Activated CD8-positive, alpha-beta T cell treated with anti-CD3 and anti-CD28 coated beads for 36 hours (primary cell): Measurements from ENCODE around the gene SDK2. TPM values are rescaled to one million over a fixed set of nuclear protein-coding genes. Genes with fewer than 3 reads are reported as not detected.

ENCODE experiments used
- ATAC-seq: fragments of 200-7000 bp; cut with Tn5 transposase; one replicate; pipeline ENCODE4 v1.10.0; 2021; ENCODE audit warnings: mild to moderate bottlenecking, moderate library complexity
- CTCF ChIA-PET: fragments of 350-600 bp; sonication (Branson Sonifier 250); formaldehyde crosslinking; loops from one replicate; lab custom pipeline; 2021; ENCODE audit warnings: antibody characterized with exemption; lab: Charles Lee
- POLR2A ChIA-PET: fragments of 350-600 bp; sonication (Branson Sonifier 250); formaldehyde crosslinking; loops from one replicate; lab custom pipeline; 2021; ENCODE audit warnings: antibody characterized with exemption; lab: Charles Lee
- DNase-seq: peaks from one replicate; pipeline ENCODE4 v3.0.0-alpha.2; 2020
- H3K27ac Mint-ChIP-seq: one replicate; pipeline ENCODE4 v1.8.0; 2021; ENCODE audit warnings: mild to moderate bottlenecking, mixed read lengths
- H3K27me3 Mint-ChIP-seq: one replicate; pipeline ENCODE4 v1.8.0; 2021; ENCODE audit warnings: mixed read lengths
- H3K36me3 Mint-ChIP-seq: one replicate; pipeline ENCODE4 v1.8.0; 2021; ENCODE audit warnings: low read depth, mixed read lengths
- H3K4me1 Mint-ChIP-seq: one replicate; pipeline ENCODE4 v1.8.0; 2021; ENCODE audit warnings: low read depth, mixed read lengths
- H3K4me3 Mint-ChIP-seq: one replicate; pipeline ENCODE4 v1.8.0; 2021; ENCODE audit warnings: mild to moderate bottlenecking, moderate library complexity, mixed read lengths
- H3K9me3 Mint-ChIP-seq: one replicate; pipeline ENCODE4 v1.8.0; 2021; ENCODE audit warnings: mixed read lengths
- intact Hi-C: fragments of 100-400 bp; cut with micrococcal nuclease; formaldehyde crosslinking; loops from one replicate; pipeline ENCODE4 v1.10.0; 2022
- total RNA-seq, 2 experiments: library from RNA; stranded (reverse); gene quantifications; one replicate each; pipeline ENCODE4 v1.2.3, GENCODE V29; 2021
- TF ChIP-seq, protein P1 (sequence below): fragments of 200-600 bp; IDR thresholded peaks from one replicate; pipeline ENCODE4 v1.8.0; 2022; ENCODE audit warnings: antibody characterized with exemption, mild to moderate bottlenecking

SDK2 gene
- total RNA-seq, 2 experiments from 2014 or later: 3.2 to 3.3 TPM

DNA sequence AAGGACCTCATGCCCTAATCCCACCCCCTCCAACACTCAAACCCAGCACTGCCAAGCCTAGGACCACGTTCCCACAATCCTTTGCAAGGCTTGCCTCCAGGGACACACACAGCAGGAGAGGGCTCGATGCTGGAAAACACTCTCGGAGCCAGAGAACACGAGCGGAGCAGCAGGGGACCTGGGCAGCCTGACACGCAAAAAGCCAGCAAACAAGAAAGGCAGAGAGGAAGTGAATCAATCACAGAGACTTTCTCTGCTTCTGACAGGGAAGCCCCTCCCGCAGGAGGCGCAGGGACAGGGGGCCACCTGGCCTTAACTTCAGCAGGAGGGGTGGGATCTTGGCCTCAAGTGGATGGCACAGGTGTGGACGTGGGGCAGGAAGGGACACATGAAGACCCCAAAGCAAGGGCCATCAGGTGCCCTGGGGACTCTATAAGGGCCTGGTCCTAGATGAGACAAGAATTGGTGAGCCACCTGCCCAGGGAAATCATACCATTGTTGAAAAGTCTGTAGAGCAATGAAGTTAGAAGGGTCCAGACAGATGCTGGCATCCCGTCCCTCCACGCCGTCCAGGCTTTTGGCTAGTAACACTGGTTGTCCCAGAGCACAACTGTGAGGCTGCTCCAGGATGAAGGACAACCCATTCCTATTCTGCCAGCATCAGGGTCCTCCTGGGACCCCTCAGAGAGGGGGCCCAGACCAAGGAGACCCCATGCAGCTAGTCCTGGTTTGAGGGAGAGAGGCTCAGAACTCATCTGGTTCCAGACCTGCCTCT lies 2.2 kb downstream of the SDK2 start:
- H3K27me3 Mint-ChIP-seq: peaks cover 2% of the 10 kb centered on the region
- peak overlapping the region; percentile 4 for H3K27ac Mint-ChIP-seq
- peaks cover 16% of the 10 kb centered on the region for H3K4me1 Mint-ChIP-seq
- TF ChIP-seq, protein P1, sequence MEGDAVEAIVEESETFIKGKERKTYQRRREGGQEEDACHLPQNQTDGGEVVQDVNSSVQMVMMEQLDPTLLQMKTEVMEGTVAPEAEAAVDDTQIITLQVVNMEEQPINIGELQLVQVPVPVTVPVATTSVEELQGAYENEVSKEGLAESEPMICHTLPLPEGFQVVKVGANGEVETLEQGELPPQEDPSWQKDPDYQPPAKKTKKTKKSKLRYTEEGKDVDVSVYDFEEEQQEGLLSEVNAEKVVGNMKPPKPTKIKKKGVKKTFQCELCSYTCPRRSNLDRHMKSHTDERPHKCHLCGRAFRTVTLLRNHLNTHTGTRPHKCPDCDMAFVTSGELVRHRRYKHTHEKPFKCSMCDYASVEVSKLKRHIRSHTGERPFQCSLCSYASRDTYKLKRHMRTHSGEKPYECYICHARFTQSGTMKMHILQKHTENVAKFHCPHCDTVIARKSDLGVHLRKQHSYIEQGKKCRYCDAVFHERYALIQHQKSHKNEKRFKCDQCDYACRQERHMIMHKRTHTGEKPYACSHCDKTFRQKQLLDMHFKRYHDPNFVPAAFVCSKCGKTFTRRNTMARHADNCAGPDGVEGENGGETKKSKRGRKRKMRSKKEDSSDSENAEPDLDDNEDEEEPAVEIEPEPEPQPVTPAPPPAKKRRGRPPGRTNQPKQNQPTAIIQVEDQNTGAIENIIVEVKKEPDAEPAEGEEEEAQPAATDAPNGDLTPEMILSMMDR: no peak
- ATAC-seq: no peak
- CTCF ChIA-PET: interaction anchor here (0.7 to 1.5 kb wide), 2 partner anchors 8 to 183 kb away, joined by 3 to 7 read pairs; no protein-coding TSS in a partner anchor
- no peaks in the 10 kb centered on the region for H3K36me3 Mint-ChIP-seq
- DNase-seq: no peak
- intact Hi-C loops: loop anchor here (10.0 kb wide), 1 partner anchor 313 kb away; no protein-coding TSS in a partner anchor
- no peaks in the 10 kb centered on the region for H3K9me3 Mint-ChIP-seq
- POLR2A ChIA-PET: interaction anchor here (0.6 to 1.0 kb wide), 2 partner anchors 24 to 60 kb away, joined by 3 to 5 read pairs; no protein-coding TSS in a partner anchor
- H3K4me3 Mint-ChIP-seq: peak overlapping the region; percentile 37

DNA sequence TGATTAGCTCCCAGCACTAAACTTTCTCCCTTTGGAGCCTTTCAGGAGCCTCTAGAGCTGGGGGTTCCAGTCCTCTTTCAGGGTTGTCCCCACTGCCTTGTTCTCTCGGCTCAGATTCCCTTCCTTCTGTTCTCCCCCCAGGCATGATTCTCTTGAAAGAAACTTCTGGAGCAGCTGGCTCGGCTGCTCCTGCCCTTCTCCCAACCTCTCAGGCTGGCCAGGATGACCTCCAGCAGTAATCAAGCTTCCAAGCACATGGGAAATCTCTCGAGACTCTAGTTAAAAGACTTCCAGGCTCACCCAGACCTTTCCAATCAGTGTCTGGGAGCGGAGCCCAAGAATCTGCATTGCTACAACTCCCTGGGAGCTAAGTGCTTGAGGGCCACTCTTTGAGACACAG lies 3.6 kb downstream of the SDK2 start:
- Mint-ChIP-seq H3K36me3 (no peaks in the 10 kb centered on the region), H3K27me3 (peaks cover 2% of the 10 kb centered on the region), H3K4me1 (peaks cover 14% of the 10 kb centered on the region), H3K27ac (no peak overlapping the region), H3K4me3 (no peak overlapping the region), H3K9me3 (no peaks in the 10 kb centered on the region)
- TF ChIP-seq, protein P1: no peak
- no peak for DNase-seq
- ChIA-PET CTCF (interaction anchor here (1.0 to 1.4 kb wide), 2 partner anchors 12 to 47 kb away, joined by 3 to 4 read pairs; no protein-coding TSS in a partner anchor), POLR2A (interaction anchor here (1.0 to 1.1 kb wide), 2 partner anchors 23 to 55 kb away, joined by 3 read pairs; no protein-coding TSS in a partner anchor)
- no peak for ATAC-seq
- intact Hi-C loops: loop anchor here (1.0 to 10.0 kb wide), 2 partner anchors 8 to 314 kb away; no protein-coding TSS in a partner anchor

DNA sequence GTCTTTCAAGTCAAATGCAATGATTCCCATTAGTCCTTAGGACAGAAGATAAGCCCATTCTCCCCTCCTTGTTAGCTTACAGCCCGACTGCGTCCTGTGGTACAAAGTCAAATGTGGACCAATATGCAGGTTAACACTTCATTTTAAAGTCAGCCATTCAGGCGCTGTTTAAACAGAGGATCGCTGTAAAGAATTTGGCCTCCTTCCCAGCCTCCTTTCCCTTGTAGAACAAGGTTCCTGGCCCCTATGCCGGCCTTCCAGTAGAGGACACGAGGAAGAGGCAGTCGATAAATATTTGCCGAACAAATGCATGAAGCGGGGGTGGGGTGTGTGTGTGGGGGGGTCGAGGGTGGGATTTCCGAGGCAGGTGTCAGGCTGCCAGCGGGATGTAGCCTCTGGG lies 4.3 kb downstream of the SDK2 start:
- Mint-ChIP-seq H3K36me3 (no peaks in the 10 kb centered on the region), H3K4me3 (no peak overlapping the region), H3K27me3 (peaks cover 2% of the 10 kb centered on the region), H3K9me3 (no peaks in the 10 kb centered on the region), H3K4me1 (peaks cover 14% of the 10 kb centered on the region), H3K27ac (no peak overlapping the region)
- CTCF ChIA-PET: no interaction called here
- ATAC-seq: no peak
- DNase-seq: no peak
- POLR2A ChIA-PET: interaction anchor here (1.1 kb wide), 1 partner anchor 54 kb away, joined by 3 read pairs; no protein-coding TSS in a partner anchor
- intact Hi-C loops: loop anchor here (1.0 to 10.0 kb wide), 2 partner anchors 8 to 315 kb away; no protein-coding TSS in a partner anchor
- TF ChIP-seq, protein P1: no peak

DNA sequence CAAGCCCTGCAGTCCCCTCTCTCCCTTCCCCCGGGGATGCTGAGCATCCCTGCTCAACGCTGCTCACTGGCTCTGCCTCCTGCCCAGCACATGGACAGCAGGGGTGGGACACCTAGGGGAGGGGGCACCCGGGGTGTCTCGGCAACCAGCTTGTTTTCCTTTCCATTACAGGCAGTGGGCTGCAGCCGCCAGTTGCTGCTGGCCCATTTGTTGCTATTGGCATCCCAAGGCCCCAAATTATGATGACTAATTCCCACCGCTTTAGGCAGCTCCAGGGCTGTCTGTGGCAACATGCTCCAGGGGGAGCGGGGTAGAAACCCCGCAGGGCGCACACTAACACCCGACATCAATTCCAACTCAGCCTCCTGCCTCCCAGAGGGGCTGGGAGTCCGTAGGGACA lies 4.9 kb downstream of the SDK2 start:
- TF ChIP-seq, protein P1: no peak
- ChIA-PET POLR2A (no interaction called here), CTCF (no interaction called here)
- Mint-ChIP-seq H3K4me1 (peaks cover 14% of the 10 kb centered on the region), H3K4me3 (no peak overlapping the region), H3K36me3 (no peaks in the 10 kb centered on the region), H3K27ac (no peak overlapping the region), H3K27me3 (peaks cover 2% of the 10 kb centered on the region), H3K9me3 (no peaks in the 10 kb centered on the region)
- ATAC-seq (no peak), DNase-seq (no peak)
- intact Hi-C loops: no loop called here

DNA sequence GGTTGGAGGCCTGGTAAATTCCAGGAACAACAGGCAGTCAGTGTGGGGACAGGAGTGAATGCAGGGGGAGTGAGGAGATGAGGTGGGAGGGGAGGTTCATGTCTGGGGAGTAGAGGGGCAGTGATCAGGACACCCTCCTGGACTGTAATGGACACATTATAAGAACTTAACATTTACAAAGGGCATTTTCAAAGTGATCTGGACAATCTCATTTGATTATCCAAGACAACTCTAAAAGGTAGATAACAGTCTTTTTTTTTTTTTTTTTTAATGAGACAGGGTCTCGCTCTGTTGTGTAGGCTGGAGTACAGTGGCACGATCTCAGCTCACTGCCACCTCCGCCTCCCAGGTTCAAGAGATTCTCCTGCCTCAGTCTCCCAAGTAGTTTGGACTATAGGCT lies 5.7 kb downstream of the SDK2 start:
- no peaks in the 10 kb centered on the region for H3K36me3 Mint-ChIP-seq
- no peak for DNase-seq
- H3K9me3 Mint-ChIP-seq: no peaks in the 10 kb centered on the region
- no peaks in the 10 kb centered on the region for H3K27me3 Mint-ChIP-seq
- no peak overlapping the region for H3K27ac Mint-ChIP-seq
- H3K4me1 Mint-ChIP-seq: peaks cover 11% of the 10 kb centered on the region
- POLR2A ChIA-PET: no interaction called here
- ATAC-seq: no peak
- TF ChIP-seq, protein P1: no peak
- intact Hi-C loops: no loop called here
- CTCF ChIA-PET: no interaction called here
- H3K4me3 Mint-ChIP-seq: no peak overlapping the region
